Coronary artery (tissue), 2 donors: ENCODE data around the gene LTC4S.

Source experiments
- DNase-seq: peaks from one replicate; pipeline ENCODE4 v3.0.0-alpha.2; 2017; ENCODE audit warnings: low spot score
- H3K27ac ChIP-seq, 2 donors: fragments of 200-600 bp; sonication (generic); one replicate each; pipeline ENCODE4 v1.5.1; 2016 to 2019
- H3K4me3 ChIP-seq: fragments of 200-600 bp; sonication (generic); 2 replicates; pipeline ENCODE4 v1.5.1; 2016; ENCODE audit warnings: mild to moderate bottlenecking, moderate library complexity
- TF ChIP-seq, protein P1 (sequence below): fragments of 200-600 bp; sonication (generic); IDR thresholded peaks from one replicate; pipeline ENCODE4 v1.5.1; 2019; ENCODE audit warnings: antibody characterized with exemption

Gene LTC4S

DNA sequence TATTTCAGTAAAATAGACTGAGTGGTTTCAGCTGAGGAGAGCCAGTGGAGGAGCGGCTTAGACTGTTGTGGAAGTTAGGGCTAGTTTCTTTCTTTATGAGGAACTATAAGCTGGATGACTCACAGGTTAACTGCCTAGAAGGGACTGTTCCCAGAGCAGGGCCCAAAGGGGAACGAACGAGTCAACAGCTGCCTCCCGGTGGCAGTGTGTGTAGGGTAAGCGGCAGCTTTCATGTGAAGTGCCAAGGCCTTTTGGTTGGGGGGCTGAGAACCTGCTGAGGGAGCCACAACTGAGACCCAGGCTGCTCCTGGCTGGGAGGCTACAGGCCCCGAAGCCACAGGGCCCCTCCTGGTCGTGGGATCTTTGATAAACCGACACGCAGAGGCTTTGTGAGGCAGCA is 33.9 kb downstream of the LTC4S start:
- TF ChIP-seq, protein P1, sequence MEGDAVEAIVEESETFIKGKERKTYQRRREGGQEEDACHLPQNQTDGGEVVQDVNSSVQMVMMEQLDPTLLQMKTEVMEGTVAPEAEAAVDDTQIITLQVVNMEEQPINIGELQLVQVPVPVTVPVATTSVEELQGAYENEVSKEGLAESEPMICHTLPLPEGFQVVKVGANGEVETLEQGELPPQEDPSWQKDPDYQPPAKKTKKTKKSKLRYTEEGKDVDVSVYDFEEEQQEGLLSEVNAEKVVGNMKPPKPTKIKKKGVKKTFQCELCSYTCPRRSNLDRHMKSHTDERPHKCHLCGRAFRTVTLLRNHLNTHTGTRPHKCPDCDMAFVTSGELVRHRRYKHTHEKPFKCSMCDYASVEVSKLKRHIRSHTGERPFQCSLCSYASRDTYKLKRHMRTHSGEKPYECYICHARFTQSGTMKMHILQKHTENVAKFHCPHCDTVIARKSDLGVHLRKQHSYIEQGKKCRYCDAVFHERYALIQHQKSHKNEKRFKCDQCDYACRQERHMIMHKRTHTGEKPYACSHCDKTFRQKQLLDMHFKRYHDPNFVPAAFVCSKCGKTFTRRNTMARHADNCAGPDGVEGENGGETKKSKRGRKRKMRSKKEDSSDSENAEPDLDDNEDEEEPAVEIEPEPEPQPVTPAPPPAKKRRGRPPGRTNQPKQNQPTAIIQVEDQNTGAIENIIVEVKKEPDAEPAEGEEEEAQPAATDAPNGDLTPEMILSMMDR, result no peak
- H3K27ac ChIP-seq, result peak overlapping the region in 1 of 2 donors; percentile 17
- H3K4me3 ChIP-seq, result no peak overlapping the region
- DNase-seq, result no peak

DNA sequence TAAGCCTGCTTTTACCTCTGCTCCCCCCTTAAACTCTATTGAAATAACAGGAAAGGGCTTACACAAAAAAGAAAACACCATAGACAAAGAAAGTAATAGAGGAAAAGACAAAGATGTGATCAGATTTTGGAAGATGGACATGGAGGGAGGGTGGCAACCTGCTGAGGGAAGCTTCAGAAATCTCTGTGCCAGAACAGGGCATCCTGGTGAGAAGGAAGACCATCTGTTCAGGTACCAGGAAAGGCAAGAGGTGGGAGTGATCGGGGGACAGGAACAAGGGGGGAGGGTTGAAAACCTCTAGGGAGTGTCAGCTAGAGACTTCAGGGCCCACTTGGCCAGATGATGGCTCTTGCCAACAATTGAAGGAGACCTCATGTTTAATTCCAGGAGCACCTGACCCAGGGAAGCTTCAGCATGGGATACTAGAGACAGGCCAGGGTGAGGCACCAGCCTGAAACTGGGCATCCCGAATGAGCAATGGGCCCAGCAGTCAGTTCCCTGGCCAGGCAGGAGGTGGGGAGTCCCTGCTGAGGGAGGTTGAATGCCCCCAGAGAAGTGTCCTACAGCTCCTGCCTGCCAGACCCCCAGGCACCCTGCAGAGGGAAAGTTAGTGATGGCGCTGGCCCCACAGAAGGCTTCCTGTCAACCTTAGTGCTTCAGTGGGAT is 35.1 kb downstream of the LTC4S start:
- TF ChIP-seq, protein P1, result no peak
- Histone ChIP-seq H3K27ac (peak overlapping the region in 1 of 2 donors; percentile 9), H3K4me3 (no peak overlapping the region)
- DNase-seq, result no peak

DNA sequence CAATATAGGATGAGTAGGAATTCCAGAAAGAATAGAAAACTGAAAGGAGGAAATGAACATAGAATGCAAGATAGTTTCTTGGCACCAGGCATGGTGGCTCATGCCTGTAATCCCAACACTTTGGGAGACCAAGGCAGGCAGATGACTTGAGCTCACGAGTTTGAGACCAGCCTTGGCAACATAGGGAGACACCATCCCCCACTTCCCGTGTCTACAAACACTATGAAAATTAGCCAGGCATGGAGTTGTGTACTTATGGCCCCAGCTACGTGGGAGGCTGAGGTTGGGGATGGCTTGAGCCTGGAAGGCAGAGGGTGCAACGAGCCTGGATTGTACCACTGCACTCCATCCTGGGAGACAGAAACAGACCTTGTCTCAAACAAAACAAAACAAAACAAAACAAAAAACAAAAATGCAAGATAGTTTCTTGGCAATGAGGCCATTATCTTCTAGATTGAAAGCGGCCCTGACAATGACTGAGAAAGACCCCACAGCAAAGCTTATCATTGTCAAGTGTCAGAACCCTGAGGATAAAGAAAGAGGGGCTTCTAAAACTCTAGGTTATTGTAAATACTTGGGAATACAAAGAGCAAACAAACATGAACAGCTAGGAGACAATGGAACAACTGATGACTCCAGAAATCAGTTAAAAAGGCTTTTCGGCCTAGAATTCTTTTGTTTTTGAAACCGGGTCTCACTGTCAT is 36.1 kb downstream of the LTC4S start:
- H3K27ac ChIP-seq, result no peak overlapping the region
- H3K4me3 ChIP-seq, result no peak overlapping the region
- DNase-seq, result no peak
- TF ChIP-seq, protein P1, result no peak

DNA sequence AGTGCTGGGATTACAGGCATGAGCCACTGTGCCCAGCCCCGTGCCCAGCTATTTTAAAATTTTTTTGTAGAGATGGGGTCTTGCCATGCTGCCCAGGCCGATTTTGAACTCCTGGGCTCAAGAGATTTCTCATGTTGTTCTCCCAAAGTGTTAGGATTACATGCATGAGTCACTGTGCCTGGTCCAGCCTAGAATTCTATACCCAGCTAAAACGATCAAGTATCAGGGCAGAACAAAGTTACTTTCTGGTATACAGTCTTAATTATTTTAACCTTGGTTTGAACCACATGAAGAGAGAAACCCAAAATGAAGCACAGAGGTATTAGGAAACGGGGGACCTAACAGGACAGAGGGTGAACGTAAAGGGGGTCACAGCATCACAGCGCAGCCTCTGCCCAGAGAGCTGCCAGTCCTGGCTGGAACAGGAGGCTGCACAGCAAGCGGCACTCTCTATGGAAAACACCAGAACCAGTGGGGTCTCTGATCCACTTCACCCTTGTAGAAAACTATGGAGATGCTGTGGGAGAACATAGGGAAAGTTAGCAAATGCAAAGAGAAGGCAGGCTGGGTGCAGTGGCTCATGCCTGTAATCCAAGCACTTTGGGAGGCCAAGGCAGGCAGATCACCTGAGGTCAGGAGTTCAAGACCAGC is 37.2 kb downstream of the LTC4S start:
- no peak overlapping the region for H3K4me3 ChIP-seq
- no peak overlapping the region for H3K27ac ChIP-seq
- no peak for DNase-seq
- TF ChIP-seq, protein P1, result no peak

DNA sequence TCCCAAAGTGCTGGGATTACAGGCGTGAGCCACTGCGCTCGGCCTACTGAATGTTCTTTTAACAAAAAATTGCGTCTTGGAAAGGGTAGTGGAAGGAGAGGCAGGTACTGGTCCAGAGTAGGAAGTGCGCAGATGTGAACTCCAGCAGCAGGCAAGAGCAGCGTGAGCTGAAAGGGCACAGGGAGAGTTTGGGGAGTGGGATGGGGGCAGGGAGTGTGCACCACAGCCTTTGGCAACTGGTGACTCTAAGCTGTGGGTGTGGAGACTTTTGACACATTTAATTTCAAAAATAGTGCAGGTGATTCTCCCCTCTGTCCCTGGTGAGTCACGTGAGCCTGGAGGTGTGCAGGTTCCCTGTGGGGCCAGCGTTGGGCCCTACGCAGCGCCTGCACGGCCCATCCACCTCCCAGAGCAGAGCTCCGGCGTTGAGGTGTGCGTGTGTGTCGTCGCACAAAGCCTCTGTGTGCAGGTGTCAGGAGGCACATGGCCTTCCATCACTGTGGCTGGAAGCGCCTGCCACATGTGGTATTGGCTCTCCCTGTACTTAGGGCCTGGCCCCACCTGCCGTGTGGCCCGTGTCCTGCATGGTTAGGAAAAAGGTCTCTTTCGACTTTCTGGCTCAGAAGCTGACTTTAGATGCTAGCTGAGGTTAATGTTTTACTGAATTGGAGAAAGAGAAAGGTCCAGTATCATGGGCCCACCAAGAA is 38.4 kb downstream of the LTC4S start:
- Histone ChIP-seq H3K4me3 (no peak overlapping the region), H3K27ac (no peak overlapping the region)
- DNase-seq, result no peak
- TF ChIP-seq, protein P1, result no peak

DNA sequence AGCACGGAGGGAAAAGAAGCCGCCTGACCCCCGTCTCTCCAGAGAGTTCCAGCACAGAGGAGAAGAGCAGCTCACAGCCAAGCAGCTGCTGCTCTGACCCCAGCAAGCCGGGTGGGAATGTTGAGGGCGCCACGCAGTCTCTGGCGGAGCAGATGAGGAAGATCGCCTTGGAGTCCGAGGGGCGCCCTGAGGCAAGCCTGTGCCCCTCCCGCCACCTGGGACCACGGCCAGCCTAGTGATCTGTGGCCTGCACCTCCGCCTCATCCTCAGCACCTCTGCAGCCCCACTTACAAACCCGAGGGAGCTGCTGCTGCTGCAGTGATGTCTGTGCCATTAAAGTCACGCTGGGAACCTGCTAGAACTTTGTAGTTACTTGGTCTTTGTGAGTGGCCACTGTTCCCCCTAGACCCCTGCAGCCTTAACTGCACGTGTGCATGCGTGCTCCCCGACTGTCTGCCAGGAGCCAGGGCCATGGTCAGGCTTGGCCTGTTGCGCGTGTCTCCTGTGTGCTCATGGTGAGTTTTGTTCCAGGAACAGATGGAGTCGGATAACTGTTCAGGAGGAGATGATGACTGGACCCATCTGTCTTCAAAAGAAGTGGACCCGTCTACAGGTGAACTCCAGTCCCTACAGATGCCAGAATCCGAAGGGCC is 39.4 kb downstream of the LTC4S start:
- TF ChIP-seq, protein P1, result no peak
- H3K27ac ChIP-seq, result no peak overlapping the region
- H3K4me3 ChIP-seq, result no peak overlapping the region
- no peak for DNase-seq
